Heart left ventricle (tissue), 16 donors: ENCODE measurements around the gene ZER1. TPM values are rescaled to one million over a fixed set of nuclear protein-coding genes. Genes with fewer than 3 reads are reported as not detected.

Source experiments
- ATAC-seq, 4 donors: fragments of 200-7000 bp; cut with Tn5 transposase; one replicate each; pipeline ENCODE4 v1.9.1; 2020 to 2022; ENCODE audit warnings: moderate library complexity in 4 of 4, mild to moderate bottlenecking in 3 of 4, moderate number of reproducible peaks in 1 of 4
- DNase-seq, 5 donors: peaks; one replicate each; pipeline ENCODE4 v3.0.0-alpha.2; 2020
- H3K27ac ChIP-seq, 12 donors: fragments of 200-600 bp; sonication (generic) in 4 of 12; one replicate each; pipeline versions ENCODE4 v1.5.0 to v1.8.0; 2016 to 2022; ENCODE audit warnings: mild to moderate bottlenecking in 2 of 12
- H3K27me3 ChIP-seq, 9 donors: fragments of 200-600 bp; sonication (generic) in 2 of 9; one replicate each; pipeline versions ENCODE4 v1.5.1 to v1.8.0; 2016 to 2022; ENCODE audit warnings: mild to moderate bottlenecking in 3 of 9
- H3K36me3 ChIP-seq, 9 donors: fragments of 200-600 bp; sonication (generic) in 2 of 9; one replicate each; pipeline versions ENCODE4 v1.5.0 to v1.8.0; 2018 to 2022; ENCODE audit warnings: mild to moderate bottlenecking in 2 of 9
- H3K4me1 ChIP-seq, 12 donors: fragments of 200-600 bp; sonication (generic) in 4 of 12; one replicate each; pipeline versions ENCODE4 v1.5.0 to v1.8.0; 2016 to 2022; ENCODE audit warnings: mild to moderate bottlenecking in 3 of 12
- H3K4me3 ChIP-seq, 12 donors: fragments of 200-600 bp; sonication (generic) in 4 of 12; one replicate each; pipeline versions ENCODE4 v1.5.0 to v1.8.0; 2017 to 2022; ENCODE audit warnings: mild to moderate bottlenecking in 9 of 12, moderate library complexity in 4 of 12
- H3K9me3 ChIP-seq, 12 donors: fragments of 200-600 bp; sonication (generic) in 4 of 12; one replicate each; pipeline versions ENCODE4 v1.5.0 to v1.8.0; 2016 to 2022; ENCODE audit warnings: mild to moderate bottlenecking in 1 of 12
- CTCF ChIP-seq, 12 donors: fragments of 200-600 bp; sonication (generic) in 4 of 12; IDR thresholded peaks; one replicate each; pipeline versions ENCODE4 v1.5.0 to v1.8.0; 2018 to 2022; ENCODE audit warnings: antibody characterized with exemption in 12 of 12, mild to moderate bottlenecking in 5 of 12
- POLR2A ChIP-seq, 2 donors: fragments of 450-650 bp; IDR thresholded peaks; one replicate each; pipeline ENCODE4 v1.6.1; 2017; ENCODE audit warnings: antibody characterized with exemption in 2 of 2, mild to moderate bottlenecking in 2 of 2, moderate library complexity in 2 of 2
- WGBS, 4 donors: extraction: QIAGEN DNeasy Blood & Tissue Kit in 2 of 4; methylation state at CpG; one replicate each; pipeline versions ENCODE4 v1.1.5 to v1.1.7; 2013 to 2018; 5-methylcytosine and 5-hydroxymethylcytosine counted together
- intact Hi-C, 10 donors: fragments of 100-400 bp; cut with DNase I; formaldehyde crosslinking; loops; one replicate each; pipeline versions ENCODE4 v1.11.1 to v1.14.2; 2022
- polyA plus RNA-seq, 2 donors: library from polyadenylated mRNA; stranded (reverse); fragments of 200-250 nt; gene quantifications; one replicate each; pipeline ENCODE4 v1.2.3, GENCODE V29; 2013
- total RNA-seq, 9 donors: library from RNA; depleted of rRNA in 2 of 9; stranded (reverse); fragments of >200 nt in 2 of 9; fragmentation: NEBNext Ultra II Directional in 3 of 9; extraction: Animal tissue kit (Norgen Biotek cat#: 25700) in 3 of 9; gene quantifications; one replicate each; pipeline versions ENCODE4 v1.1.0 to v1.2.4, GENCODE V29; 2016 to 2023
- donor health status: ischemic (EF 13 %, LVEDD 7.1; RV severe dilation, severe dysfunction).
- donor health status: healthy with polysubstance abuse.
- donor health status: DM: no; HTN: yes; CAD: no.
- donor health status: DM: no; HTN: no; CAD: no.
- donor health status: ischemic (EF 25% LVEDD 6.9; RV normal size, moderate dysfunction).
- donor health status: ischemic (EF 25% LVEDD 5.7; RV mildly dilated, moderate dysfunction).
- donor health status: healthy.
- donor health status: DM: yes; HTN: yes; CAD: no.
- donor health status: ischemic (EF 35%, LVEDD 5.7; RV mildly dilated, moderate dysfunction).
- donor health status: nonischemic (EF 11% LVEDD 7.7; RV severe dilation, severe dysfunction).
- donor health status: DM: yes; HTN: yes; CAD: no.
- donor health status: PGD.
- donor health status: ischemic (EF 29% LVEDD 5.4; RV normal size, mild dysfunction).
- donor health status: nonischemic (EF 23%, LVEDD 6.1; RV moderate dilation, normal function).

ZER1 gene
- total and polyA plus RNA-seq, 11 donors, result 32.4 to 163 (median 59.6) TPM

GRCh38 chr9:128690684-128691034 lies 81.1 kb downstream of the ZER1 start:
- H3K27me3 ChIP-seq, result no peaks in the 10 kb centered on the region
- intact Hi-C loops, result no loop called here
- peak overlapping the region in 8 of 12 donors; percentile 60 to 94 (median 68) for H3K27ac ChIP-seq
- 12 to 20% (median 16%) methylated on average over 5 of the region's 5 CpGs for WGBS, 4 donors
- H3K9me3 ChIP-seq, result no peaks in the 10 kb centered on the region
- no peak for ATAC-seq
- no peak for DNase-seq
- H3K4me3 ChIP-seq, result peak overlapping the region; percentile 58 to 96 (median 74)
- no peak for TF ChIP-seq POLR2A (IDR thresholded peaks at IDR 0.05)
- no peak for TF ChIP-seq CTCF (IDR thresholded peaks at IDR 0.05)
- H3K36me3 ChIP-seq, result peaks cover 2 to 51% (median 44%) of the 10 kb centered on the region in 9 donors
- peaks cover 5 to 38% (median 20%) of the 10 kb centered on the region in 12 donors for H3K4me1 ChIP-seq

GRCh38 chr9:128689820-128690683 lies 81.7 kb downstream of the ZER1 start:
- Histone ChIP-seq H3K27me3 (no peaks in the 10 kb centered on the region), H3K9me3 (no peaks in the 10 kb centered on the region), H3K4me3 (peak overlapping the region; percentile 58 to 96 (median 74)), H3K4me1 (peaks cover 5 to 44% (median 22%) of the 10 kb centered on the region in 12 donors), H3K27ac (peak overlapping the region in 11 of 12 donors; percentile 55 to 99 (median 67)), H3K36me3 (peaks cover 2 to 46% (median 40%) of the 10 kb centered on the region in 9 donors)
- ATAC-seq (no peak), DNase-seq (peak; percentile 46 to 63 (median 56))
- intact Hi-C loops, result loop anchor here in 5 of 10 donors (2.0 to 10.0 kb wide), 3 partner anchors 33 to 55 kb away; partner anchors contain the start of gene DYNC2I2 (in 2 of the 5)
- WGBS, 4 donors, result 0 to 4% (median 1%) methylated on average over 8 to 83 of the region's 83 CpGs
- TF ChIP-seq CTCF (IDR thresholded peaks at IDR 0.05) (no peak), POLR2A (IDR thresholded peaks at IDR 0.05) (no peak)

- Histone ChIP-seq H3K36me3 (peaks cover 2 to 39% (median 33%) of the 10 kb centered on the region in 9 donors), H3K27ac (peak overlapping the region; percentile 89 to 99 (median 96)), H3K9me3 (no peaks in the 10 kb centered on the region), H3K4me3 (peak overlapping the region; percentile 68 to 96 (median 76)), H3K4me1 (peaks cover 5 to 51% (median 27%) of the 10 kb centered on the region in 12 donors), H3K27me3 (no peaks in the 10 kb centered on the region)
- WGBS, 4 donors, result 0 to 1% (median 0%) methylated on average over 30 to 78 of the region's 80 CpGs; no CpG with 5 or more reads in 1 of the 4 donors
- intact Hi-C loops, result loop anchor here in 5 of 10 donors (2.0 to 10.0 kb wide), 3 partner anchors 33 to 55 kb away; partner anchors contain the start of gene DYNC2I2 (in 2 of the 5)
- DNase-seq (peak; percentile 66 to 83 (median 70)), ATAC-seq (peak in 3 of 4 donors; percentile 2 to 47 (median 32))
- TF ChIP-seq POLR2A (IDR thresholded peaks at IDR 0.05) (no peak), CTCF (IDR thresholded peaks at IDR 0.05) (no peak)
Observed at GRCh38 chr9:128689293-128689774, 82.4 kb downstream of the ZER1 start.
